ENCODE data around the gene ARG2. TPM values are rescaled to one million over a fixed set of nuclear protein-coding genes. Genes with fewer than 3 reads are reported as not detected.
A peak's percentile ranks its signal among the peaks of the same experiment; 100 is the strongest.

ARG2 gene
- total and polyA plus RNA-seq, 9 of the 15 experiments (the other 6 are each of a cell fraction or from before 2014, with no cell fraction given): 6.2 to 75.0 (median 17.8) TPM

GRCh38 chr14:67636361-67636919 lies 16.7 kb downstream of the ARG2 start (continued):
- TF ChIP-seq, protein P1, sequence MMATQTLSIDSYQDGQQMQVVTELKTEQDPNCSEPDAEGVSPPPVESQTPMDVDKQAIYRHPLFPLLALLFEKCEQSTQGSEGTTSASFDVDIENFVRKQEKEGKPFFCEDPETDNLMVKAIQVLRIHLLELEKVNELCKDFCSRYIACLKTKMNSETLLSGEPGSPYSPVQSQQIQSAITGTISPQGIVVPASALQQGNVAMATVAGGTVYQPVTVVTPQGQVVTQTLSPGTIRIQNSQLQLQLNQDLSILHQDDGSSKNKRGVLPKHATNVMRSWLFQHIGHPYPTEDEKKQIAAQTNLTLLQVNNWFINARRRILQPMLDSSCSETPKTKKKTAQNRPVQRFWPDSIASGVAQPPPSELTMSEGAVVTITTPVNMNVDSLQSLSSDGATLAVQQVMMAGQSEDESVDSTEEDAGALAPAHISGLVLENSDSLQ (IDR thresholded peaks at IDR 0.05): peak; percentile 39; the same call in 1 of the 2 replicates
- TF ChIP-seq, protein P2, sequence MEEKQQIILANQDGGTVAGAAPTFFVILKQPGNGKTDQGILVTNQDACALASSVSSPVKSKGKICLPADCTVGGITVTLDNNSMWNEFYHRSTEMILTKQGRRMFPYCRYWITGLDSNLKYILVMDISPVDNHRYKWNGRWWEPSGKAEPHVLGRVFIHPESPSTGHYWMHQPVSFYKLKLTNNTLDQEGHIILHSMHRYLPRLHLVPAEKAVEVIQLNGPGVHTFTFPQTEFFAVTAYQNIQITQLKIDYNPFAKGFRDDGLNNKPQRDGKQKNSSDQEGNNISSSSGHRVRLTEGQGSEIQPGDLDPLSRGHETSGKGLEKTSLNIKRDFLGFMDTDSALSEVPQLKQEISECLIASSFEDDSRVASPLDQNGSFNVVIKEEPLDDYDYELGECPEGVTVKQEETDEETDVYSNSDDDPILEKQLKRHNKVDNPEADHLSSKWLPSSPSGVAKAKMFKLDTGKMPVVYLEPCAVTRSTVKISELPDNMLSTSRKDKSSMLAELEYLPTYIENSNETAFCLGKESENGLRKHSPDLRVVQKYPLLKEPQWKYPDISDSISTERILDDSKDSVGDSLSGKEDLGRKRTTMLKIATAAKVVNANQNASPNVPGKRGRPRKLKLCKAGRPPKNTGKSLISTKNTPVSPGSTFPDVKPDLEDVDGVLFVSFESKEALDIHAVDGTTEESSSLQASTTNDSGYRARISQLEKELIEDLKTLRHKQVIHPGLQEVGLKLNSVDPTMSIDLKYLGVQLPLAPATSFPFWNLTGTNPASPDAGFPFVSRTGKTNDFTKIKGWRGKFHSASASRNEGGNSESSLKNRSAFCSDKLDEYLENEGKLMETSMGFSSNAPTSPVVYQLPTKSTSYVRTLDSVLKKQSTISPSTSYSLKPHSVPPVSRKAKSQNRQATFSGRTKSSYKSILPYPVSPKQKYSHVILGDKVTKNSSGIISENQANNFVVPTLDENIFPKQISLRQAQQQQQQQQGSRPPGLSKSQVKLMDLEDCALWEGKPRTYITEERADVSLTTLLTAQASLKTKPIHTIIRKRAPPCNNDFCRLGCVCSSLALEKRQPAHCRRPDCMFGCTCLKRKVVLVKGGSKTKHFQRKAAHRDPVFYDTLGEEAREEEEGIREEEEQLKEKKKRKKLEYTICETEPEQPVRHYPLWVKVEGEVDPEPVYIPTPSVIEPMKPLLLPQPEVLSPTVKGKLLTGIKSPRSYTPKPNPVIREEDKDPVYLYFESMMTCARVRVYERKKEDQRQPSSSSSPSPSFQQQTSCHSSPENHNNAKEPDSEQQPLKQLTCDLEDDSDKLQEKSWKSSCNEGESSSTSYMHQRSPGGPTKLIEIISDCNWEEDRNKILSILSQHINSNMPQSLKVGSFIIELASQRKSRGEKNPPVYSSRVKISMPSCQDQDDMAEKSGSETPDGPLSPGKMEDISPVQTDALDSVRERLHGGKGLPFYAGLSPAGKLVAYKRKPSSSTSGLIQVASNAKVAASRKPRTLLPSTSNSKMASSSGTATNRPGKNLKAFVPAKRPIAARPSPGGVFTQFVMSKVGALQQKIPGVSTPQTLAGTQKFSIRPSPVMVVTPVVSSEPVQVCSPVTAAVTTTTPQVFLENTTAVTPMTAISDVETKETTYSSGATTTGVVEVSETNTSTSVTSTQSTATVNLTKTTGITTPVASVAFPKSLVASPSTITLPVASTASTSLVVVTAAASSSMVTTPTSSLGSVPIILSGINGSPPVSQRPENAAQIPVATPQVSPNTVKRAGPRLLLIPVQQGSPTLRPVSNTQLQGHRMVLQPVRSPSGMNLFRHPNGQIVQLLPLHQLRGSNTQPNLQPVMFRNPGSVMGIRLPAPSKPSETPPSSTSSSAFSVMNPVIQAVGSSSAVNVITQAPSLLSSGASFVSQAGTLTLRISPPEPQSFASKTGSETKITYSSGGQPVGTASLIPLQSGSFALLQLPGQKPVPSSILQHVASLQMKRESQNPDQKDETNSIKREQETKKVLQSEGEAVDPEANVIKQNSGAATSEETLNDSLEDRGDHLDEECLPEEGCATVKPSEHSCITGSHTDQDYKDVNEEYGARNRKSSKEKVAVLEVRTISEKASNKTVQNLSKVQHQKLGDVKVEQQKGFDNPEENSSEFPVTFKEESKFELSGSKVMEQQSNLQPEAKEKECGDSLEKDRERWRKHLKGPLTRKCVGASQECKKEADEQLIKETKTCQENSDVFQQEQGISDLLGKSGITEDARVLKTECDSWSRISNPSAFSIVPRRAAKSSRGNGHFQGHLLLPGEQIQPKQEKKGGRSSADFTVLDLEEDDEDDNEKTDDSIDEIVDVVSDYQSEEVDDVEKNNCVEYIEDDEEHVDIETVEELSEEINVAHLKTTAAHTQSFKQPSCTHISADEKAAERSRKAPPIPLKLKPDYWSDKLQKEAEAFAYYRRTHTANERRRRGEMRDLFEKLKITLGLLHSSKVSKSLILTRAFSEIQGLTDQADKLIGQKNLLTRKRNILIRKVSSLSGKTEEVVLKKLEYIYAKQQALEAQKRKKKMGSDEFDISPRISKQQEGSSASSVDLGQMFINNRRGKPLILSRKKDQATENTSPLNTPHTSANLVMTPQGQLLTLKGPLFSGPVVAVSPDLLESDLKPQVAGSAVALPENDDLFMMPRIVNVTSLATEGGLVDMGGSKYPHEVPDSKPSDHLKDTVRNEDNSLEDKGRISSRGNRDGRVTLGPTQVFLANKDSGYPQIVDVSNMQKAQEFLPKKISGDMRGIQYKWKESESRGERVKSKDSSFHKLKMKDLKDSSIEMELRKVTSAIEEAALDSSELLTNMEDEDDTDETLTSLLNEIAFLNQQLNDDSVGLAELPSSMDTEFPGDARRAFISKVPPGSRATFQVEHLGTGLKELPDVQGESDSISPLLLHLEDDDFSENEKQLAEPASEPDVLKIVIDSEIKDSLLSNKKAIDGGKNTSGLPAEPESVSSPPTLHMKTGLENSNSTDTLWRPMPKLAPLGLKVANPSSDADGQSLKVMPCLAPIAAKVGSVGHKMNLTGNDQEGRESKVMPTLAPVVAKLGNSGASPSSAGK (IDR thresholded peaks at IDR 0.05): no peak; the same call in 1 of the 2 replicates
- TF ChIP-seq E2F5 (CRISPR knock-in tag; IDR thresholded peaks at IDR 0.05) (no peak), SPI1 (IDR thresholded peaks at IDR 0.05; ENCODE audit: borderline replicate concordance, low read depth, low read length) (no peak), ZNF253 (CRISPR knock-in tag; conservative IDR thresholded peaks at IDR 0.05) (no peak), ARID1B (IDR thresholded peaks at IDR 0.05) (peak; percentile 99), TBL1XR1 (IDR thresholded peaks at IDR 0.05; ENCODE audit: low read length in 2 of 2) (peak; percentile 37 to 91; a peak in 2 of 4 replicates), ZNF830 (CRISPR knock-in tag; IDR thresholded peaks at IDR 0.05) (no peak)
